Spleen (tissue), 13 donors: ENCODE measurements around the gene PYGB. TPM values are rescaled to one million over a fixed set of nuclear protein-coding genes. Genes with fewer than 3 reads are reported as not detected.
A peak's percentile ranks its signal among the peaks of the same experiment; 100 is the strongest.

Experiments
- DNase-seq: peaks from one replicate; pipeline ENCODE4 v3.0.0-alpha.2; 2020
- H3K27ac ChIP-seq, 8 donors: fragments of 200-600 bp; sonication (generic) in 7 of 8; 1 replicate in 4 of 8; 2 replicates in 4 of 8; pipeline versions ENCODE4 v1.5.0 to v1.8.0; 2016 to 2021; ENCODE audit warnings: inconsistent platforms in 4 of 8, mild to moderate bottlenecking in 4 of 8, moderate library complexity in 1 of 8
- H3K27me3 ChIP-seq, 7 donors: fragments of 200-600 bp; sonication (generic) in 6 of 7; replicated peaks in 1 of 7; 1 replicate in 4 of 7; 2 replicates in 3 of 7; pipeline versions ENCODE4 v1.5.0 to v1.8.0; 2016 to 2021; ENCODE audit warnings: inconsistent platforms in 3 of 7, mild to moderate bottlenecking in 1 of 7
- H3K36me3 ChIP-seq, 6 donors: fragments of 200-600 bp; sonication (generic) in 5 of 6; 1 replicate in 4 of 6; 2 replicates in 2 of 6; pipeline versions ENCODE4 v1.5.0 to v1.8.0; 2016 to 2021; ENCODE audit warnings: inconsistent platforms in 2 of 6
- H3K4me1 ChIP-seq, 6 donors: fragments of 200-600 bp; sonication (generic) in 5 of 6; 1 replicate in 3 of 6; 2 replicates in 3 of 6; pipeline versions ENCODE4 v1.5.0 to v1.8.0; 2016 to 2021; ENCODE audit warnings: inconsistent platforms in 3 of 6
- H3K4me3 ChIP-seq, 8 donors: fragments of 200-600 bp; sonication (generic) in 7 of 8; 1 replicate in 4 of 8; 2 replicates in 4 of 8; pipeline versions ENCODE4 v1.5.0 to v1.8.0; 2016 to 2021; ENCODE audit warnings: inconsistent platforms in 4 of 8, mild to moderate bottlenecking in 4 of 8, moderate library complexity in 2 of 8
- H3K9me3 ChIP-seq, 8 donors: fragments of 200-600 bp; sonication (generic) in 7 of 8; 1 replicate in 4 of 8; 2 replicates in 4 of 8; pipeline versions ENCODE4 v1.5.0 to v1.8.0; 2016 to 2021; ENCODE audit warnings: inconsistent platforms in 4 of 8
- CTCF ChIP-seq, 11 experiments: fragments of 200-600 bp in 7 of 11; fragments of 450-650 bp in 4 of 11; sonication (generic) in 4 of 11; IDR thresholded peaks in 8 of 11; conservative IDR thresholded peaks in 3 of 11; 1 replicate in 7 of 11; 2 replicates in 4 of 11; pipeline versions ENCODE4 v1.4.0 to v1.8.0; 2016 to 2021; ENCODE audit warnings: antibody characterized with exemption in 11 of 11, inconsistent platforms in 4 of 11, mild to moderate bottlenecking in 1 of 11
- POLR2A ChIP-seq, 3 donors: fragments of 450-650 bp; IDR thresholded peaks; one replicate each; pipeline ENCODE4 v1.5.1; 2017; ENCODE audit warnings: antibody characterized with exemption in 3 of 3, mild to moderate bottlenecking in 1 of 3
- POLR2AphosphoS5 ChIP-seq, 3 donors: sonication (generic); formaldehyde crosslinking; IDR thresholded peaks; one replicate each; pipeline ENCODE4 v1.5.1; 2017; ENCODE audit warnings: antibody characterized with exemption in 3 of 3
- WGBS, 5 donors: extraction: QIAGEN DNeasy Blood & Tissue Kit in 3 of 5; methylation state at CpG; one replicate each; pipeline versions ENCODE4 v1.1.5 to v1.1.7; 2013 to 2018; 5-methylcytosine and 5-hydroxymethylcytosine counted together
- intact Hi-C: fragments of 100-400 bp; cut with DNase I; formaldehyde crosslinking; loops from one replicate; pipeline ENCODE4 v1.15.0; 2023; ENCODE audit warnings: low total_unique reads
- long read RNA-seq, 2 donors: transcript quantifications; one replicate each; lab custom pipeline, GENCODE V29; 2026
- polyA plus RNA-seq, 3 donors: library from polyadenylated mRNA; stranded (reverse); fragments of 200-250 nt; gene quantifications; one replicate each; pipeline ENCODE4 v1.2.1, GENCODE V29; 2013
- total RNA-seq, 7 donors: library from RNA; depleted of rRNA in 3 of 7; stranded (reverse); fragments of >200 nt in 3 of 7; fragmentation: NEBNext Ultra II Directional in 4 of 7; extraction: Animal tissue kit (Norgen Biotek cat#: 25700) in 4 of 7; gene quantifications; one replicate each; pipeline versions ENCODE4 v1.1.0 to v1.2.1, GENCODE V29; 2016 to 2021
- donor health status: healthy with polysubstance abuse.
- donor health status: DM: no; HTN: no; CAD: no; lungs with moderate emphysema.
- donor health status: DM: no; HTN: no; CAD: no.
- donor health status: Bipolar disorder and iron deficiency.
- donor health status: healthy.
- donor health status: DM: no; HTN: no; CAD: no.
- donor health status: DM: yes; HTN: yes; CAD: no.

The PYGB gene
- total RNA-seq, result 10 to 100 TPM; 27.0 to 47.8 (median 34.4) TPM
- 10 to 100 TPM; 10.5 to 29.4 (median 18.2) TPM for polyA plus RNA-seq
- long read RNA-seq, donor 1, full-length matches to known transcripts, result 4 of 4 reads
- long read RNA-seq, donor 1, partial matches to known transcripts, result 0 of 4 reads
- long read RNA-seq, donor 1, other reads (novel, unspliced or antisense), result 0 of 4 reads
- long read RNA-seq, donor 2, full-length matches to known transcripts, result 3 of 3 reads
- long read RNA-seq, donor 2, partial matches to known transcripts, result 0 of 3 reads
- long read RNA-seq, donor 2, other reads (novel, unspliced or antisense), result 0 of 3 reads

GRCh38 chr20:25247956-25248785 lies at the start of gene PYGB:
Gene PYGB, plus strand, starts transcription at chr20:25248085. Its CDS starts 94 bp downstream, at chr20:25248179.
- Histone ChIP-seq H3K27ac (peak within 1 kb of the TSS; percentile 61 to 92 (median 88)), H3K27me3 (no peaks in the 10 kb centered on the region), H3K4me3 (peak within 1 kb of the TSS; percentile 89 to 99 (median 97)), H3K4me1 (peaks cover 11 to 63% (median 35%) of the 10 kb centered on the region in 6 donors), H3K36me3 (peaks cover 0 to 16% (median 0%) of the 10 kb centered on the region in 6 donors), H3K9me3 (peaks cover 0 to 7% (median 0%) of the 10 kb centered on the region in 8 donors)
- DNase-seq, result peak; percentile 96
- peak in 2 of 11 experiments; percentile 11 to 14 for TF ChIP-seq CTCF (IDR thresholded peaks at IDR 0.05 in 8 of 11, conservative IDR thresholded peaks at IDR 0.05 in 3 of 11)
- peak in 1 of 3 donors; percentile 78 for TF ChIP-seq POLR2A (IDR thresholded peaks at IDR 0.05)
- TF ChIP-seq POLR2AphosphoS5 (IDR thresholded peaks at IDR 0.05), result peak; percentile 96 to 98 (median 98)
- WGBS, 5 donors, result 0 to 1% (median 1%) methylated on average over 30 to 113 of the region's 113 CpGs
- intact Hi-C loops, result no loop called here

- intact Hi-C loops, result no loop called here
- peaks cover 14 to 48% (median 34%) of the 10 kb centered on the region in 6 donors for H3K4me1 ChIP-seq
- no peak overlapping the region for H3K27ac ChIP-seq
- WGBS, 5 donors, result 82 to 91% (median 85%) methylated on average over 10 to 11 of the region's 11 CpGs
- H3K27me3 ChIP-seq, result no peaks in the 10 kb centered on the region
- H3K36me3 ChIP-seq, result no peaks in the 10 kb centered on the region
- no peaks in the 10 kb centered on the region for H3K9me3 ChIP-seq
- H3K4me3 ChIP-seq, result no peak overlapping the region
- DNase-seq, result peak; percentile 52
- no peak for TF ChIP-seq POLR2A (IDR thresholded peaks at IDR 0.05)
- no peak for TF ChIP-seq POLR2AphosphoS5 (IDR thresholded peaks at IDR 0.05)
- TF ChIP-seq CTCF (IDR thresholded peaks at IDR 0.05 in 8 of 11, conservative IDR thresholded peaks at IDR 0.05 in 3 of 11), result no peak
These were observed 49.1 kb upstream of the PYGB start for GRCh38 chr20:25198663-25199383.

- no peaks in the 10 kb centered on the region for H3K9me3 ChIP-seq
- intact Hi-C loops, result no loop called here
- WGBS, 5 donors, result 89 to 97% (median 92%) methylated on average over 5 of the region's 5 CpGs
- no peaks in the 10 kb centered on the region for H3K36me3 ChIP-seq
- DNase-seq, result no peak
- H3K4me1 ChIP-seq, result peaks cover 14 to 51% (median 40%) of the 10 kb centered on the region in 6 donors
- TF ChIP-seq POLR2A (IDR thresholded peaks at IDR 0.05) (no peak), POLR2AphosphoS5 (IDR thresholded peaks at IDR 0.05) (no peak), CTCF (IDR thresholded peaks at IDR 0.05 in 8 of 11, conservative IDR thresholded peaks at IDR 0.05 in 3 of 11) (no peak)
- H3K27me3 ChIP-seq, result no peaks in the 10 kb centered on the region
- H3K4me3 ChIP-seq, result no peak overlapping the region
- H3K27ac ChIP-seq, result no peak overlapping the region
These were observed 48.2 kb upstream of the PYGB start for GRCh38 chr20:25199473-25200260.
